DOHH2 (cell line): ENCODE measurements around the gene LGALS1.

ENCODE experiments used
- EZH2phosphoT487 ChIP-seq: fragments of 200-600 bp; sonication (generic); IDR thresholded peaks from 2 replicates; pipeline ENCODE4 v1.6.1; 2017; ENCODE audit warnings: borderline replicate concordance, mild to moderate bottlenecking, antibody characterized with exemption, low read length, moderate library complexity, mixed read lengths
- TF ChIP-seq, protein P1 (sequence below): fragments of 200-600 bp; sonication (generic); IDR thresholded peaks from one replicate; pipeline ENCODE4 v1.5.1; 2014; ENCODE audit warnings: antibody characterized with exemption, mild to moderate bottlenecking, low read depth, low read length; ENCODE audit not compliant: poor library complexity, severe bottlenecking

DNA sequence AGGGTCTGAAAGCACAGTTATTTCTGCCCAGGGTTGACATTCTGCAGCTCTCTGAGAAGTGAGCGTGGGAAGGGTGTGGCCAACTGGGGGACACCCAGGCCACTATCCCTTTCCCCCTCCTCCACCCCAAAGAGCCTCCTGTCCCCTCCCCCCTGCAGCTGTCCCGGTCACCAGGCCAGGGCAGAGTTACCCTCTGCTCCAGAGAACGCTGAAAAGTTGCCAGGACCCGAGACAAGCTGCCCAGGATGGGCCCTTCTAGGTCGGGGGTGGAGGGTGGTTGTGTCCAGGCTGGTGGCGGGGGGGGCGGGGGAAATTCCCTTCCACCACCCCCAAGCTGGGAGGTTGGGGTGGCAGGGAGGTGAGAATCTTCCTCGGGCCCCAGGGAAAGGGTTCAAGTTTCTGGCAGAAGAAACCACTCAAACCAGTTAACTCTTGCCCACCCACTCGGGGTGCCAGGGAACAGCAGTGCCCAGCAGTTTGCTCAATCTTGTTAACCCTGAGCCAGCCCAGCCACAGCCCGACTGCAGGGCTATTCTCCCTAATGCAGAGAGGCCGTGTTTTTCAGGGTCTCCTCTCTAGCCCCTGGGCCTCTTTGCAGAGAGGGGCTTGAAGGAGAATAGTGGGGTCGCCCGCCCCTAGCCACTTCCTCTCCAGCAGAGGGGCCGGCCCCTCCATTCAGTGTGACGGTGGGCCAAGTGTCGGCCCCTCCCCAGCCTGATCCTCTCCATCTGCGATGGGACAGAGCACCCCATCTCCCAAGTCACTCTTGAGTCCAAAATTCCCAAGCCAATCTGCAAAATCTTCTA lies 697 bp downstream of the LGALS1 start:
- TF ChIP-seq, protein P1, sequence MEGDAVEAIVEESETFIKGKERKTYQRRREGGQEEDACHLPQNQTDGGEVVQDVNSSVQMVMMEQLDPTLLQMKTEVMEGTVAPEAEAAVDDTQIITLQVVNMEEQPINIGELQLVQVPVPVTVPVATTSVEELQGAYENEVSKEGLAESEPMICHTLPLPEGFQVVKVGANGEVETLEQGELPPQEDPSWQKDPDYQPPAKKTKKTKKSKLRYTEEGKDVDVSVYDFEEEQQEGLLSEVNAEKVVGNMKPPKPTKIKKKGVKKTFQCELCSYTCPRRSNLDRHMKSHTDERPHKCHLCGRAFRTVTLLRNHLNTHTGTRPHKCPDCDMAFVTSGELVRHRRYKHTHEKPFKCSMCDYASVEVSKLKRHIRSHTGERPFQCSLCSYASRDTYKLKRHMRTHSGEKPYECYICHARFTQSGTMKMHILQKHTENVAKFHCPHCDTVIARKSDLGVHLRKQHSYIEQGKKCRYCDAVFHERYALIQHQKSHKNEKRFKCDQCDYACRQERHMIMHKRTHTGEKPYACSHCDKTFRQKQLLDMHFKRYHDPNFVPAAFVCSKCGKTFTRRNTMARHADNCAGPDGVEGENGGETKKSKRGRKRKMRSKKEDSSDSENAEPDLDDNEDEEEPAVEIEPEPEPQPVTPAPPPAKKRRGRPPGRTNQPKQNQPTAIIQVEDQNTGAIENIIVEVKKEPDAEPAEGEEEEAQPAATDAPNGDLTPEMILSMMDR = no peak
- TF ChIP-seq EZH2phosphoT487 = no peak
